Tibial artery (tissue), 4 donors: ENCODE data around the gene GALNT9.
A peak's percentile ranks its signal among the peaks of the same experiment; 100 is the strongest.

Experiments used
- DNase-seq, 2 donors: peaks; one replicate each; pipeline ENCODE4 v3.0.0-alpha.2; 2019
- H3K27ac ChIP-seq, 2 donors: fragments of 200-600 bp; sonication (generic) in 1 of 2; 1 replicate in 1 of 2; 2 replicates in 1 of 2; pipeline ENCODE4 v1.5.1; 2018 to 2019; ENCODE audit warnings: mild to moderate bottlenecking in 1 of 2
- H3K27me3 ChIP-seq, 2 donors: fragments of 200-600 bp; sonication (generic) in 1 of 2; one replicate each; pipeline versions ENCODE4 v1.5.1 to v1.6.0; 2016 to 2019
- H3K36me3 ChIP-seq, 3 donors: fragments of 200-600 bp; sonication (generic) in 2 of 3; one replicate each; pipeline ENCODE4 v1.5.1; 2016 to 2019; ENCODE audit warnings: mild to moderate bottlenecking in 2 of 3
- H3K4me1 ChIP-seq, 4 donors: fragments of 200-600 bp; sonication (generic) in 2 of 4; 1 replicate in 3 of 4; 2 replicates in 1 of 4; pipeline ENCODE4 v1.5.1; 2016 to 2019
- H3K4me3 ChIP-seq, 2 donors: fragments of 200-600 bp; sonication (generic) in 1 of 2; 1 replicate in 1 of 2; 2 replicates in 1 of 2; pipeline ENCODE4 v1.5.1; 2018 to 2019; ENCODE audit warnings: mild to moderate bottlenecking in 2 of 2
- H3K9me3 ChIP-seq, 3 donors: fragments of 200-600 bp; sonication (generic) in 1 of 3; one replicate each; pipeline ENCODE4 v1.5.1; 2016 to 2019
- intact Hi-C: fragments of 100-400 bp; cut with DNase I; formaldehyde crosslinking; loops from one replicate; pipeline ENCODE4 v1.15.0; 2023; ENCODE audit warnings: low total_unique reads
- TF ChIP-seq, protein P1 (sequence below), 2 experiments: fragments of 200-600 bp in 1 of 2; fragments of 450-650 bp in 1 of 2; IDR thresholded peaks; one replicate each; pipeline ENCODE4 v1.5.1; 2017 to 2019; ENCODE audit warnings: antibody characterized with exemption in 2 of 2, mild to moderate bottlenecking in 1 of 2, moderate library complexity in 1 of 2

GALNT9 gene

DNA sequence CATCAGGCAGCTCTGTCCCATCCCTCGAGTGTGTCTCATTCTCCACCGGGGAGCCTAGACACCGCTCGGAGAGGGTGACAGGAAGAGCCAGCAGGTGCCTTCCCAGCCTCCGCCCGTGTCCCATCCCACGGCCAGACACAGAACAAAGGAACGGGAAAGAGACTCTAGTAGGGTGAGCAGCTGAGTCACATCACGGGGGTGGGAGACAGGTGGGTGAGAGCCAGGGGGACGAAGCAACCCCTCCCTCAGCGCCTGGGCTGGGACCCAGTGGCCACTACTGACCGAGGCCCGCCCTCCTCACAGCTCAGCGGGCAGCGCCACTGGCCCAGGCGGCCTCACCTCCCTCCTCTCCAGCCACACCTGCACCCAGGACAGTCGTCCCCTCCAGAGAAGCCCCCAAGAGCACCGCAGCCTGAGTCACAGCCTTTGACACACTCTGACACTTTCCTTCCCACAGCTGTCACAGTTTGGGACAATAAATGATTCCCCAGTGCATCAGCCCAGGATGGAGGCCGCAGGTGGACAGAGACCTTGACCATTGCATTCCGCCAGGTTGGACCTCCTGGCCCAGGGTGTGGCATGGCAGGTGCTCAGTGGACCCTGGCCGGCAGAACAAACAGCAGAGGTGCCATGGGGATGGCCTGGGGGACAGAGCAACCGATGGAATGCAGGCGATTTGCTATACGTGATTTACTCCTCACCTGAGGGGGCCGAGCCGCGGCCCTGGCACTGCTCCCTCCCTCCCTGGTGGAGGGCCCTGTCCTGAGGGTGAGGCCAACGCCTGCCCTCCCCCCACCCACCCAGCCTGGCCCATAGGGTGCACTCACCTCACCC is 45.4 kb upstream of the GALNT9 start:
- Histone ChIP-seq H3K4me3 (no peak overlapping the region), H3K9me3 (peaks cover 0 to 16% (median 6%) of the 10 kb centered on the region in 3 donors), H3K27ac (no peak overlapping the region), H3K4me1 (no peaks in the 10 kb centered on the region), H3K36me3 (no peaks in the 10 kb centered on the region), H3K27me3 (peaks cover 0 to 67% of the 10 kb centered on the region in 2 donors)
- no peak for DNase-seq
- intact Hi-C loops, result no loop called here
- TF ChIP-seq, protein P1, sequence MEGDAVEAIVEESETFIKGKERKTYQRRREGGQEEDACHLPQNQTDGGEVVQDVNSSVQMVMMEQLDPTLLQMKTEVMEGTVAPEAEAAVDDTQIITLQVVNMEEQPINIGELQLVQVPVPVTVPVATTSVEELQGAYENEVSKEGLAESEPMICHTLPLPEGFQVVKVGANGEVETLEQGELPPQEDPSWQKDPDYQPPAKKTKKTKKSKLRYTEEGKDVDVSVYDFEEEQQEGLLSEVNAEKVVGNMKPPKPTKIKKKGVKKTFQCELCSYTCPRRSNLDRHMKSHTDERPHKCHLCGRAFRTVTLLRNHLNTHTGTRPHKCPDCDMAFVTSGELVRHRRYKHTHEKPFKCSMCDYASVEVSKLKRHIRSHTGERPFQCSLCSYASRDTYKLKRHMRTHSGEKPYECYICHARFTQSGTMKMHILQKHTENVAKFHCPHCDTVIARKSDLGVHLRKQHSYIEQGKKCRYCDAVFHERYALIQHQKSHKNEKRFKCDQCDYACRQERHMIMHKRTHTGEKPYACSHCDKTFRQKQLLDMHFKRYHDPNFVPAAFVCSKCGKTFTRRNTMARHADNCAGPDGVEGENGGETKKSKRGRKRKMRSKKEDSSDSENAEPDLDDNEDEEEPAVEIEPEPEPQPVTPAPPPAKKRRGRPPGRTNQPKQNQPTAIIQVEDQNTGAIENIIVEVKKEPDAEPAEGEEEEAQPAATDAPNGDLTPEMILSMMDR (IDR thresholded peaks at IDR 0.05), result no peak

DNA sequence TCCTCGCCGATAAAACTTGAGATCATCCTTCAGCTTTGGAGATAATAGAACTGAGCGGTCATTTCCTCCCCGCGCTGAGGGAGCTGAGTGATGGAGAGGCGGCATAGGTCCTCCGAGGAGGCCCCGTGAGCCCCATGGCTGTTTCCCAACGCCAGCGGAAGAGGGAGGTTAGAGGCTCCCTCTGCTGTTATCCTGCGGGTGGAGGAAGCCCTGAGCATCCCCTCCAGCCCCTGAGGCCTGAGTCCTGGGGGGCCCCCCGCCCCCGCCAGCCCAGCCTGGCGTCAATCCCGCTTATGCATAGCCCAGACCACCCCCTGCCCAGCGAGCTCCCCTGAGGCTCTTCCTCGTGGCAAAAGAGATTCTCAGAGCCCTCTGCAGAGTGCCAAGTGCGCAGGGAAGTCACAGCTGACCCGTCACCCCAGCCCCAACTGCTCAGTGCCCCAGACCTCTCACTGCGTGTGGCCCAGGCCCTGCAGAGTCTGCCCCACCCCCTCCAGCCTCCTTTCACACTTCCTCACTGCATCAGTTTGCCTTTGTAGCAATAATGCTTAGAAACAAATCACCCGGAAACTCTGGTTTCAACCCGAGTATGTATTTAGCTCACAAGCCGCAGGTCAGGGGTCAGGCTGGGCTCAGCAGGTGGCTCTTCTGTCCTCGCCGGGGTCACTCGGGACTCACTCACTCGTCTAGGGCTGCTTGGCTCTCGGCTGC is 44.7 kb upstream of the GALNT9 start:
- TF ChIP-seq, protein P1 (IDR thresholded peaks at IDR 0.05), result no peak
- DNase-seq, result no peak
- Histone ChIP-seq H3K27ac (no peak overlapping the region), H3K27me3 (peaks cover 0 to 64% of the 10 kb centered on the region in 2 donors), H3K4me3 (no peak overlapping the region), H3K4me1 (no peaks in the 10 kb centered on the region), H3K9me3 (peaks cover 0 to 16% (median 6%) of the 10 kb centered on the region in 3 donors), H3K36me3 (no peaks in the 10 kb centered on the region)
- intact Hi-C loops, result no loop called here

DNA sequence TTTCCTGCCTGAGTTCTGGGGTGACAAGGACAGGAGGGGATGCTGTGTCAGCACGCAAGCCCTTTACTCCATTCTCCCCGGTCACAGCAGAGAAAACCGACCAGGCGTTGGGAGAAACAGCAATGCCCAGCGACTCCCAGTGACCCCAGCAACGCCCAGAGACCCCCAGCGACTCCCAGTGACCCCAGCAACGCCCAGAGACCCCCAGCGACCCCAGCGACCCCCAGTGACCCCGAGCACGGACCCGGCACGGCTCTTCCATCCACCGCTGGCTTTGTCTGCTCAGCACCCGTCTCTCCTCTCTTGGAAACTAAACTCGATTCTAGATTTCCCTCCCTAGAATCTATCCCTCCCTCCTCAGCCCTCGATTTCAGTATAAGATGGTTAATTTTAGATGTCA is 38.5 kb upstream of the GALNT9 start:
- Histone ChIP-seq H3K9me3 (peaks cover 0 to 16% (median 12%) of the 10 kb centered on the region in 3 donors), H3K27ac (no peak overlapping the region), H3K4me1 (no peaks in the 10 kb centered on the region), H3K36me3 (no peaks in the 10 kb centered on the region), H3K4me3 (no peak overlapping the region), H3K27me3 (peaks cover 0 to 40% of the 10 kb centered on the region in 2 donors)
- TF ChIP-seq, protein P1 (IDR thresholded peaks at IDR 0.05), result no peak
- intact Hi-C loops, result no loop called here
- DNase-seq, result no peak

DNA sequence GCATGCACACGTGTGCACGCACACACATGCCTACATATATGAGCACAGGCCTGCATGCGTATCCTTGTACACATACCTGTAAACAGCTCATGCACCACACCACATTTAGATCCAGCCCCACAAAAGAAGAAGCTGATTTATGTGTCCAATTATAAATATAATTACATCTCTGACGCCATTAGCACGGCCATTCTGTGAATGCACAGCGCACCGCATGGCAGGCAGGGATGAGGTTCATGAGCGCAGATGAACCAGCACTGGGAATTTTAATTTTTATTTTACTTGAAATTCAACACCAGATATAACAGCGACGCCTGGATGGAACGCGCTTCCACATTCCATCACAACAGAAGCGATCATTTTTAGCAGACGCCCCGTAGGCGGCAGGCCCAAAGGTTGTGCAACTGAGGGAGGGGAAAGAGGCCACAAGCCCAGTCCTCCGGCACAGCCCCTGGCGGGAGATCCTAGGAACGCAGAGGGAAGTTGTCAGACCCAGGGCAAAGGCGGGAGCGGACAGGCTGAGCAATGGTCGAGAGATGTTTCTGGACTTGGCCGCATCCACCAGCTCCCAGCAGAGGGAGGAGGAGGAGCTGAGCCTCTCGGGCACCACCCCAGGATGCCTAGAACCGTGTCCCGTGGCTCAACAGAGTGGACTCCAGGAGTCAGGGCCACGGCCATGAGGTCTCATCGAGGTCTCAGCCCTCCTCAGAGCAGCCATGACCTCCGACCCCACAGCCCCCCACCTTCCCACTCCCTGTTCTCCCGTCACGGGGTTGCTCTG is 37.9 kb upstream of the GALNT9 start:
- H3K27ac ChIP-seq, result no peak overlapping the region
- TF ChIP-seq, protein P1 (IDR thresholded peaks at IDR 0.05), result no peak
- intact Hi-C loops, result no loop called here

DNA sequence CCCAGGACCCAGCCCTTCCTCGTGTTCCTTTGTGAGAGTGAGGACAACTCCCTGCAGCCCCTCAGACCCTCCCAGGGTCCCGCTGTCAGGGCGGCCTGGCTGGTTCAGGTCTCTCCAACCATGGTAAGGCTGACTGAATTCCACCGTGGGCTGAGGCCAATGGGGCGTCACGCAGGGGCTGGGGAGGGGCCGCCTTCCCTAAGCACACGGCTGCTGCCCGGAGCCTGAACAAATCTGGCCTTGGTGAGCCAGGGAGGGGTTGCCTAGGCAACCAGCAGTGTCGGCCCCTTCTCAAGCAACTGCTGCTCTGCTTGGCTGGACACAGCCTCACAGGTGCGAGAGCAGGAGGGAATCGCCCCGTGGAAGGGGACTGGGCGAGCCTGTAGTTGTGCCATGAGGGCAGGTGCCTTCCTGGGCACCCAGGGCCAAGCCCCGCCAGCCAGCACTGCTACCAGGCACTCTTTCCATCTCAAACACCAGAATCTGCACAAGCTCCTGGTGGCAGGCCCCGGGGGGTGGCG is 37.0 kb upstream of the GALNT9 start:
- no peak for DNase-seq
- Histone ChIP-seq H3K4me1 (no peaks in the 10 kb centered on the region), H3K9me3 (peaks cover 0 to 13% (median 9%) of the 10 kb centered on the region in 3 donors), H3K4me3 (no peak overlapping the region), H3K27ac (no peak overlapping the region), H3K27me3 (peaks cover 0 to 30% of the 10 kb centered on the region in 2 donors), H3K36me3 (no peaks in the 10 kb centered on the region)
- intact Hi-C loops, result no loop called here
- TF ChIP-seq, protein P1 (IDR thresholded peaks at IDR 0.05), result no peak

More for the DNA sequence above, 37.9 kb upstream of the GALNT9 start:
- H3K36me3 ChIP-seq, result no peaks in the 10 kb centered on the region
- H3K27me3 ChIP-seq, result peaks cover 0 to 37% of the 10 kb centered on the region in 2 donors
- peaks cover 0 to 16% (median 12%) of the 10 kb centered on the region in 3 donors for H3K9me3 ChIP-seq
- H3K4me1 ChIP-seq, result no peaks in the 10 kb centered on the region
- H3K4me3 ChIP-seq, result no peak overlapping the region
- DNase-seq, result peak in 1 of 2 donors; percentile 59
